B cell (primary cell): Measurements from ENCODE around the gene LRRC55.

Source experiments
- CTCF ChIP-seq: fragments of 200-600 bp; IDR thresholded peaks from one replicate; pipeline ENCODE4 v1.8.0; 2022; ENCODE audit warnings: antibody characterized with exemption, mild to moderate bottlenecking
- EZH2 ChIP-seq: IDR thresholded peaks from 2 replicates; pipeline ENCODE4 v1.6.1; 2012; ENCODE audit warnings: borderline replicate concordance, low read depth, mild to moderate bottlenecking, moderate library complexity, low read length; ENCODE audit not compliant: insufficient read depth, poor library complexity, severe bottlenecking

- TF ChIP-seq EZH2 (no peak), CTCF (no peak)
These were observed 26.4 kb upstream of the LRRC55 start for GRCh38 chr11:57155400-57155799.
